ENCODE measurements around the gene GTF2F1. TPM values are rescaled to one million over a fixed set of nuclear protein-coding genes. Genes with fewer than 3 reads are reported as not detected.
A peak's percentile ranks its signal among the peaks of the same experiment; 100 is the strongest.

Gene GTF2F1
- total and polyA plus RNA-seq, 9 of the 15 experiments (the other 6 are each of a cell fraction or from before 2014, with no cell fraction given), result 4.7 to 75.4 (median 68.4) TPM

GRCh38 chr19:6393074-6393982 lies at the start of gene GTF2F1 (continued):
- TF ChIP-seq PREB (CRISPR knock-in tag; IDR thresholded peaks at IDR 0.05) (peak; percentile 92; the same call in 1 of the 2 replicates), SREBF2 (CRISPR knock-in tag; IDR thresholded peaks at IDR 0.05) (no peak), POLR2G (IDR thresholded peaks at IDR 0.05; ENCODE audit: low read depth, low read length) (peak; percentile 83), HNRNPLL (IDR thresholded peaks at IDR 0.05; ENCODE audit: low read depth, low read length, poor library complexity, severe bottlenecking) (peak; percentile 33), RBM39 (optimal IDR thresholded peaks at IDR 0.05; ENCODE audit: low read depth, low read length) (peak; percentile 66), RBFOX2 (IDR thresholded peaks at IDR 0.05; ENCODE audit: low read depth, low read length) (peak; percentile 83), HDAC1 (IDR thresholded peaks at IDR 0.05) (peak in 1 of 2 experiments; percentile 79; a peak in 2 of 4 replicates), KLF1 (tag; IDR thresholded peaks at IDR 0.05) (0 out of 2 replicates have a peak, but pooled peaks have one; percentile 28), FOXM1 (IDR thresholded peaks at IDR 0.05; ENCODE audit: low read depth) (no peak), FOXM1 (CRISPR knock-in tag; IDR thresholded peaks at IDR 0.05; ENCODE audit: low read depth) (0 out of 2 replicates have a peak, but pooled peaks have one; percentile 81), KDM5B (IDR thresholded peaks at IDR 0.05; ENCODE audit: insufficient replicate concordance, low read depth, low read length) (peak; percentile 16), CREB3L1 (IDR thresholded peaks at IDR 0.05; ENCODE audit: borderline replicate concordance, low read depth) (peak; percentile 66; the same call in 1 of the 2 replicates), ZBTB7A (IDR thresholded peaks at IDR 0.05; ENCODE audit: borderline replicate concordance, control insufficient read depth, low read depth, low read length) (peak; percentile 85), HDAC6 (IDR thresholded peaks at IDR 0.05; ENCODE audit: low read depth, low read length) (no peak), KLF13 (tag; IDR thresholded peaks at IDR 0.05; ENCODE audit: borderline replicate concordance, low read depth) (peak; percentile 47; the same call in 1 of the 2 replicates), MNT (conservative IDR thresholded peaks at IDR 0.05) (peak; percentile 79 to 87), HCFC1 (IDR thresholded peaks at IDR 0.05; ENCODE audit: low read depth, low read length) (peak; percentile 72)

All from K562 (cell line).